ENCODE measurements around the gene SLC13A3. TPM values are rescaled to one million over a fixed set of nuclear protein-coding genes. Genes with fewer than 3 reads are reported as not detected.

Gene SLC13A3
- total RNA-seq, 1 experiment from 2014 or later: 17.5 TPM

DNA sequence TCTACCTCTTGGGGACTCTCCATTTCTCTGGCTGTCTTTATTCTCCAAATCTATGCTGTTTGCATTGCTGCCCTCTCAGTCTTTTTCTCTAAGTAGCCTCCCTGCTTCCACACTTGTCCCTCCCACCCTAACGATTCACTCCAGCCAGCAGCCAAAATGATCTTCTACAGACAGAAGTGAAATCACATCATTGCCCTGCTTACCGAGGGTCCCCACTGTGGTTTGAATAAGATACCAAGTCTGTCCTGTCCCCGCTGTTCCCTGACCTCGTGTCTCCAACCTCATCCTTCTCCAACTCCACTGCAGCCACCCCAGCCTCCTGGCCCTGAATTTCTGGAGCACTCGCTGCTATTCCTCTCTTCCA is 89.3 kb downstream of the SLC13A3 start:
- WGBS (ENCODE audit: extremely low coverage, insufficient read length, low lambda C conversion rate): no CpG with 5 or more reads among the region's 5 CpGs
- Histone ChIP-seq H3K23ac (ENCODE audit: insufficient read length, low read depth, low read length) (no peak overlapping the region), H2BK12ac (ENCODE audit: insufficient read length, low read depth, low read length) (no peak overlapping the region), H3K4me1 (ENCODE audit: insufficient read depth, low read length) (peaks cover 1% of the 10 kb centered on the region; the same call in 1 of the 2 replicates), H2BK120ac (ENCODE audit: low read depth, low read length, poor library complexity, severe bottlenecking) (no peak overlapping the region), H3K27me3 (ENCODE audit: insufficient read depth, low read length) (no peaks in the 10 kb centered on the region), H4K5ac (ENCODE audit: insufficient read length, low read depth, low read length) (peak overlapping the region; percentile 11), H2AK5ac (ENCODE audit: insufficient read length, low read length) (no peak overlapping the region), H4K20me1 (ENCODE audit: control insufficient read depth, insufficient read depth, insufficient read length) (no peaks in the 10 kb centered on the region), H2BK20ac (ENCODE audit: low read depth, low read length, poor library complexity, severe bottlenecking) (no peak overlapping the region), H3K23me2 (ENCODE audit: insufficient read length, low read depth, low read length, poor library complexity, severe bottlenecking) (peaks cover 5% of the 10 kb centered on the region), H3K79me2 (ENCODE audit: insufficient read depth, low read length) (no peaks in the 10 kb centered on the region), H2BK15ac (ENCODE audit: low read depth, low read length) (no peak overlapping the region), H3T11ph (ENCODE audit: low read length) (peak overlapping the region; percentile 56), H3K56ac (ENCODE audit: insufficient read length, low read depth, low read length) (no peak overlapping the region), H3K18ac (ENCODE audit: insufficient read length, low read depth, low read length) (peak overlapping the region; percentile 74), H3K4me2 (ENCODE audit: insufficient read depth, insufficient read length, low read length) (peak overlapping the region; percentile 42), H4K91ac (ENCODE audit: insufficient read length, low read depth, low read length) (no peak overlapping the region), H3K4ac (ENCODE audit: low read depth, low read length) (no peak overlapping the region; the same call in 1 of the 2 replicates), H4K8ac (replicated peaks; ENCODE audit: insufficient read length, low read depth, low read length) (no peak overlapping the region), H3K14ac (ENCODE audit: insufficient read depth, low read length) (peak overlapping the region; percentile 27; the same call in 1 of the 2 replicates), H2AFZ (ENCODE audit: low read length) (no peak overlapping the region), H3K27ac (ENCODE audit: insufficient read length, low read depth, low read length) (no peak overlapping the region), H3K9me3 (ENCODE audit: control insufficient read depth, low read depth, low read length) (no peaks in the 10 kb centered on the region), H2BK5ac (ENCODE audit: insufficient read length, low read length) (no peak overlapping the region), H3K79me1 (ENCODE audit: insufficient read depth, low read depth, low read length, poor library complexity, severe bottlenecking) (no peaks in the 10 kb centered on the region), H3K9ac (ENCODE audit: extremely low read depth, insufficient read length, low read length) (no peak overlapping the region)
- DNase-seq: no peak
- H3K4me1 Mint-ChIP-seq: peaks cover 30 to 41% of the 10 kb centered on the region in 2 experiments
- no peak overlapping the region for H3K4me3 Mint-ChIP-seq
- TF ChIP-seq, protein P1, sequence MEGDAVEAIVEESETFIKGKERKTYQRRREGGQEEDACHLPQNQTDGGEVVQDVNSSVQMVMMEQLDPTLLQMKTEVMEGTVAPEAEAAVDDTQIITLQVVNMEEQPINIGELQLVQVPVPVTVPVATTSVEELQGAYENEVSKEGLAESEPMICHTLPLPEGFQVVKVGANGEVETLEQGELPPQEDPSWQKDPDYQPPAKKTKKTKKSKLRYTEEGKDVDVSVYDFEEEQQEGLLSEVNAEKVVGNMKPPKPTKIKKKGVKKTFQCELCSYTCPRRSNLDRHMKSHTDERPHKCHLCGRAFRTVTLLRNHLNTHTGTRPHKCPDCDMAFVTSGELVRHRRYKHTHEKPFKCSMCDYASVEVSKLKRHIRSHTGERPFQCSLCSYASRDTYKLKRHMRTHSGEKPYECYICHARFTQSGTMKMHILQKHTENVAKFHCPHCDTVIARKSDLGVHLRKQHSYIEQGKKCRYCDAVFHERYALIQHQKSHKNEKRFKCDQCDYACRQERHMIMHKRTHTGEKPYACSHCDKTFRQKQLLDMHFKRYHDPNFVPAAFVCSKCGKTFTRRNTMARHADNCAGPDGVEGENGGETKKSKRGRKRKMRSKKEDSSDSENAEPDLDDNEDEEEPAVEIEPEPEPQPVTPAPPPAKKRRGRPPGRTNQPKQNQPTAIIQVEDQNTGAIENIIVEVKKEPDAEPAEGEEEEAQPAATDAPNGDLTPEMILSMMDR (conservative IDR thresholded peaks at IDR 0.05): no peak
- no peaks in the 10 kb centered on the region for H3K9me3 Mint-ChIP-seq
- H3K36me3 Mint-ChIP-seq (ENCODE audit: insufficient read depth in 1 of 3, low read depth in 3 of 3): no peaks in the 10 kb centered on the region
- no peak overlapping the region for H3K27ac Mint-ChIP-seq
- no peaks in the 10 kb centered on the region for H3K27me3 Mint-ChIP-seq (ENCODE audit: low read depth)

Data from H9 (cell line).